ENCODE measurements around the gene PMEPA1. TPM values are rescaled to one million over a fixed set of nuclear protein-coding genes. Genes with fewer than 3 reads are reported as not detected.

The PMEPA1 gene
- total RNA-seq, 2 donors from 2014 or later = 22.7 to 23.9 TPM

DNA sequence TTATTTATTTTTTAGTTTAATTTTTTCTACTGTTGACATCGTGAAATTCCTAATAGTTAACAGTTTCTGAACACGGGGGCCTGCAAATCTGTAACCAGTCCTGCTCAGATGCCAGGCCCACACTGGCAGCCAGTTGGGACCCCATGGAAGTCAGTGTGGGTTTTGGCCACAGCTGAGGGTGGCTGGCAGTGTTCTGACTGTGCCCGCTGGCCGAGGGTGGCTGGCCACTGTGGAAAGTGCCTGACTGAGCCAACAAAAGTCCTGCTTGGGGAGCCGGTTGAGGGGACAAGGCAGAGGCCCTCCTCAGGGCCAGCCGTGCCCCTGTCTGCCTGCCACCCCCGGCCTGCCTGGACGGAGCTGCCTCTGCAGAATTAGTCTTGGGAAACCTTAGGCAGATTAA lies 4.1 kb upstream of the PMEPA1 start:
- H3K4me1 ChIP-seq = peaks cover 39% of the 10 kb centered on the region
- DNase-seq (no peak), ATAC-seq (no peak)
- peak overlapping the region in 2 of 4 donors; percentile 28 to 40 for H3K27ac ChIP-seq
- 63 to 67% methylated on average over 8 of the region's 8 CpGs for WGBS, 2 donors
- no peaks in the 10 kb centered on the region for H3K27me3 ChIP-seq
- H3K9me3 ChIP-seq = no peaks in the 10 kb centered on the region
- H3K36me3 ChIP-seq (replicated peaks in 1 of 2; ENCODE audit: insufficient read depth in 1 of 2, low read depth in 2 of 2) = no peaks in the 10 kb centered on the region
- no peak overlapping the region for H3K4me3 ChIP-seq
- no peak for TF ChIP-seq POLR2A (IDR thresholded peaks at IDR 0.05)
- TF ChIP-seq, protein P1, sequence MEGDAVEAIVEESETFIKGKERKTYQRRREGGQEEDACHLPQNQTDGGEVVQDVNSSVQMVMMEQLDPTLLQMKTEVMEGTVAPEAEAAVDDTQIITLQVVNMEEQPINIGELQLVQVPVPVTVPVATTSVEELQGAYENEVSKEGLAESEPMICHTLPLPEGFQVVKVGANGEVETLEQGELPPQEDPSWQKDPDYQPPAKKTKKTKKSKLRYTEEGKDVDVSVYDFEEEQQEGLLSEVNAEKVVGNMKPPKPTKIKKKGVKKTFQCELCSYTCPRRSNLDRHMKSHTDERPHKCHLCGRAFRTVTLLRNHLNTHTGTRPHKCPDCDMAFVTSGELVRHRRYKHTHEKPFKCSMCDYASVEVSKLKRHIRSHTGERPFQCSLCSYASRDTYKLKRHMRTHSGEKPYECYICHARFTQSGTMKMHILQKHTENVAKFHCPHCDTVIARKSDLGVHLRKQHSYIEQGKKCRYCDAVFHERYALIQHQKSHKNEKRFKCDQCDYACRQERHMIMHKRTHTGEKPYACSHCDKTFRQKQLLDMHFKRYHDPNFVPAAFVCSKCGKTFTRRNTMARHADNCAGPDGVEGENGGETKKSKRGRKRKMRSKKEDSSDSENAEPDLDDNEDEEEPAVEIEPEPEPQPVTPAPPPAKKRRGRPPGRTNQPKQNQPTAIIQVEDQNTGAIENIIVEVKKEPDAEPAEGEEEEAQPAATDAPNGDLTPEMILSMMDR (IDR thresholded peaks at IDR 0.05) = no peak
- intact Hi-C loops (cut with DNase I) = no loop called here

DNA sequence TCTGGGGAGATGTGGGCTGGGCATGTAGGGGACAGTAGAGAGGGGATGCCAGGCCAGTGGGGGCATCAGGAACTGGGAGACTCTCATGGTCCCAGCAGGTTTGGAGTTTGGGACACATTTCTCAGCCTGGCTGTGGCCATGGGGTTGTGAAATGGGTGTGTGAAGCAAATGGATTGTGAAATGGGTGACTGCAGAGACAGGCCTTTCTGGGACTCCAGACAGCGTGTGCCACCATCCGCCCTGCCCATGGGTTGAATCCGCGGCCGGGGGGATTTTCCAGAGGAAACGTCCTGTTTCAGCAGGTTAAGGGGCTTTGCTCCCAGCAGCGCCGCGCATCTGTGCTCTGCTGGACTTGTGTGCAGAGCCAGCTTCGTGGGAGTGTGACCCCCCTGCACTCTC lies 3.7 kb upstream of the PMEPA1 start:
- 74 to 86% methylated on average over 10 of the region's 10 CpGs for WGBS, 2 donors
- H3K4me1 ChIP-seq = peaks cover 36% of the 10 kb centered on the region

DNA sequence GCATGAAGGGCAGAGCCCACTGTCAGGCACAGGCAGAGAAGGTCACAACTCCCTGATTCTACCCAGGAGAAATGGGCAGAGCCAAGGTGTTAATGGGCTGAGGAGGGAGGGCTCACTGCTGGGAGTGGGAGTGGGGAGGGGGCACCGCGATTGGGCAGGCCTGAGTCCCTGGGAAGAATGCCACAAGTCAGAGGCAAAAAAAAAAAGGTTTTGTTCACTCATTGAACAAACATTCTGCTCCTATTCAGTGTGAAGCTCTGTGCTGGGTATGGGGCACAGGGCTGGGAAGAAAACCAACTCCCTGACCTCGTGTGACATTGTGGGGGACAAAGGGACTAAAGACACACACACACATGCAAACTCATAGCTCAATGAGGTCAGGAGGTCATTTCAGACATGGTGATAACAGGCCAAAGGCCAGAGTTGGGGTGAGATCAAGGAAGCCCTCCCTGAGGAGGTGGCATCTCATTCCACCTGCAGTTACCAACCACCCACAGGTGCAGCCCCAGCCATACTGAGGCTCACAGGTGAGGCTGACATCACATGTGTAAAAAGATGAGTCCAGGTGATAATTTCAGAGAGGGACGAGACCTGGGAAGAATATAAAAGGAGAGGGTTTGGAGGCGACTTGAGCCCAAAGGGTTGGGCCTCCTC lies 3.2 kb upstream of the PMEPA1 start:
- Histone ChIP-seq H3K9me3 (no peaks in the 10 kb centered on the region), H3K4me3 (no peak overlapping the region), H3K27ac (peak overlapping the region in 3 of 4 donors; percentile 15 to 35 (median 17)), H3K4me1 (peaks cover 33% of the 10 kb centered on the region), H3K27me3 (no peaks in the 10 kb centered on the region), H3K36me3 (replicated peaks in 1 of 2; ENCODE audit: insufficient read depth in 1 of 2, low read depth in 2 of 2) (no peaks in the 10 kb centered on the region)
- no peak for TF ChIP-seq POLR2A (IDR thresholded peaks at IDR 0.05)
- TF ChIP-seq, protein P1 (IDR thresholded peaks at IDR 0.05) = no peak
- DNase-seq (no peak), ATAC-seq (no peak)
- 33 to 41% methylated on average over 5 of the region's 5 CpGs for WGBS, 2 donors
- intact Hi-C loops (cut with DNase I) = no loop called here

More for the DNA sequence above, 3.7 kb upstream of the PMEPA1 start:
- Histone ChIP-seq H3K9me3 (no peaks in the 10 kb centered on the region), H3K4me3 (no peak overlapping the region), H3K36me3 (replicated peaks in 1 of 2; ENCODE audit: insufficient read depth in 1 of 2, low read depth in 2 of 2) (no peaks in the 10 kb centered on the region), H3K27ac (peak overlapping the region in 1 of 4 donors; percentile 28), H3K27me3 (no peaks in the 10 kb centered on the region)
- ATAC-seq (no peak), DNase-seq (no peak)
- TF ChIP-seq, protein P1 (IDR thresholded peaks at IDR 0.05) = no peak
- no peak for TF ChIP-seq POLR2A (IDR thresholded peaks at IDR 0.05)
- intact Hi-C loops (cut with DNase I) = no loop called here

DNA sequence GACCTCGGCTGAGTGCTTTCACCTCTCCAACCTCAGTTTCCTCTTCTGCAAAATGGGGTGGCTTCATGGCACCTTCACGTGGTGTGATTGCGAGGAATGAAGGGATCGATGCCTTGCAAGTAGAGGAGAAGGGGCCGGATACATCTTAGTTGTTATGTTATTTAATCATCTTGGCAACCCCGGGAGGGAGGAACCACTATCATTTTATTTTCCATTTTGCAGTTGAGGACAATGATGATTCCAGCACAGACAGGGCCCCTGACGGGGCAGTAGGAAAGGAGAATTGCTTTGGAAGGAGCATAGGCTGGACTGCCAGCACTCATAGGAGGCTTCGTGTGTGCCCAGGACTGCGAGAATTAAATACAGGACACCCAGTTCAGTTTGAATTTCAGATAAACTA lies 2.5 kb upstream of the PMEPA1 start:
- ATAC-seq (no peak), DNase-seq (no peak)
- H3K27me3 ChIP-seq = no peaks in the 10 kb centered on the region
- 64% methylated on average over 9 of the region's 9 CpGs for WGBS, 2 donors
- no peaks in the 10 kb centered on the region for H3K36me3 ChIP-seq (replicated peaks in 1 of 2; ENCODE audit: insufficient read depth in 1 of 2, low read depth in 2 of 2)
- no peak overlapping the region for H3K4me3 ChIP-seq
- TF ChIP-seq, protein P1 (IDR thresholded peaks at IDR 0.05) = no peak
- H3K4me1 ChIP-seq = peaks cover 28% of the 10 kb centered on the region
- H3K27ac ChIP-seq = peak overlapping the region in 2 of 4 donors; percentile 15 to 17
- intact Hi-C loops (cut with DNase I) = no loop called here
- H3K9me3 ChIP-seq = no peaks in the 10 kb centered on the region

DNA sequence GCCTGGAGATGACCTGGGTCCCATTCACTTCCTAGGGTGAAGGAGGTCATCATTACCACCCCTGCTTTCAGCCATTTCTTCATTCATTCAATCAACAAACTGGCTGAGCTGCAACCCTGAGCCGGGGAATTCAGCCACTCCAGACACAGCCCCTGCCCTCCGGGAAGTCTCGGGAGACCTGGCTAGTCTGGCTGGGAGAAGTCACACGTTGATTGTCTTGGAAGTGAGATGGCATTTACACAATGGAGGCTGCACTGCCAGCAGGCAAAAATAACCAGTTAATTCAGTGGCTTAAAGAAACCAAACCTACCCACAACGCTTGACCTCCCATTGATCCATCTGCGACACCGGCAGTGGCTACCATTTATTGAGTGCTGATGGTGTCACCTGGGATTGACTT lies 2.0 kb upstream of the PMEPA1 start:
- Histone ChIP-seq H3K27me3 (no peaks in the 10 kb centered on the region), H3K4me3 (no peak overlapping the region), H3K27ac (no peak overlapping the region), H3K36me3 (replicated peaks in 1 of 2; ENCODE audit: insufficient read depth in 1 of 2, low read depth in 2 of 2) (no peaks in the 10 kb centered on the region), H3K4me1 (peaks cover 29% of the 10 kb centered on the region), H3K9me3 (no peaks in the 10 kb centered on the region)
- 62 to 74% methylated on average over 7 of the region's 7 CpGs for WGBS, 2 donors
- DNase-seq (no peak), ATAC-seq (no peak)
- intact Hi-C loops (cut with DNase I) = no loop called here
- TF ChIP-seq POLR2A (IDR thresholded peaks at IDR 0.05) = no peak
- TF ChIP-seq, protein P1 (IDR thresholded peaks at IDR 0.05) = no peak
